Measurements from ENCODE around the gene CLTRN.
"Not testable (repeated sequence)": the region's sequence is repeated elsewhere in the genome, so short reads cannot be mapped to it uniquely, and the experiment has no call there.

Gene CLTRN

DNA sequence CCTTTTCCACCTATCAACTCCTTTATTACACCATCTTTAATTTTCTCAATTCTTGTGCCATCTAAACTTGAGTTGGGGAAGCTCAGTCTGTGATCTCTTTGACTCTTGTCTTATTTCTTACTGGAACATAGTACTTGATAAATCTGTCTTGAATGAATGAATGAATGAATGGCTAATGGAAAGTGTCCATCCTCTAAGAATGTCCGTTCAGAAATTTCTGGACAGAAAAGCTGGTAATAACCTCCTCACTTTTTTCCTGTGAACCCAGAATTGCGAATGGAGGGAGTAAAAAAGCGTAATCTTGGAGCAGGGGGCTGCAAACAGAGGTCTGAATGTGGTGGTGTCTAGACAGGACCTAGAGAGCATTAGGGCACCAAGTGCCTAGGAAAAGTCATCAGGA lies 9.4 kb upstream of the CLTRN start:
- no peaks in the 10 kb centered on the region for H3K36me3 ChIP-seq
- TF ChIP-seq, protein P1, sequence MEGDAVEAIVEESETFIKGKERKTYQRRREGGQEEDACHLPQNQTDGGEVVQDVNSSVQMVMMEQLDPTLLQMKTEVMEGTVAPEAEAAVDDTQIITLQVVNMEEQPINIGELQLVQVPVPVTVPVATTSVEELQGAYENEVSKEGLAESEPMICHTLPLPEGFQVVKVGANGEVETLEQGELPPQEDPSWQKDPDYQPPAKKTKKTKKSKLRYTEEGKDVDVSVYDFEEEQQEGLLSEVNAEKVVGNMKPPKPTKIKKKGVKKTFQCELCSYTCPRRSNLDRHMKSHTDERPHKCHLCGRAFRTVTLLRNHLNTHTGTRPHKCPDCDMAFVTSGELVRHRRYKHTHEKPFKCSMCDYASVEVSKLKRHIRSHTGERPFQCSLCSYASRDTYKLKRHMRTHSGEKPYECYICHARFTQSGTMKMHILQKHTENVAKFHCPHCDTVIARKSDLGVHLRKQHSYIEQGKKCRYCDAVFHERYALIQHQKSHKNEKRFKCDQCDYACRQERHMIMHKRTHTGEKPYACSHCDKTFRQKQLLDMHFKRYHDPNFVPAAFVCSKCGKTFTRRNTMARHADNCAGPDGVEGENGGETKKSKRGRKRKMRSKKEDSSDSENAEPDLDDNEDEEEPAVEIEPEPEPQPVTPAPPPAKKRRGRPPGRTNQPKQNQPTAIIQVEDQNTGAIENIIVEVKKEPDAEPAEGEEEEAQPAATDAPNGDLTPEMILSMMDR (IDR thresholded peaks at IDR 0.05) = no peak
- no peaks in the 10 kb centered on the region for H3K9me3 ChIP-seq
- peak overlapping the region; percentile 98 for H3K27ac ChIP-seq
- peaks cover 37 to 46% of the 10 kb centered on the region in 2 experiments for H3K4me1 ChIP-seq (ENCODE audit: control insufficient read depth in 1 of 2, insufficient read depth in 1 of 2, low read depth in 1 of 2, low read length in 1 of 2)
- H3K4me3 ChIP-seq (ENCODE audit: low read depth in 1 of 2, low read length in 1 of 2) = peak overlapping the region; percentile 73 to 91
- no peaks in the 10 kb centered on the region for H3K27me3 ChIP-seq

DNA sequence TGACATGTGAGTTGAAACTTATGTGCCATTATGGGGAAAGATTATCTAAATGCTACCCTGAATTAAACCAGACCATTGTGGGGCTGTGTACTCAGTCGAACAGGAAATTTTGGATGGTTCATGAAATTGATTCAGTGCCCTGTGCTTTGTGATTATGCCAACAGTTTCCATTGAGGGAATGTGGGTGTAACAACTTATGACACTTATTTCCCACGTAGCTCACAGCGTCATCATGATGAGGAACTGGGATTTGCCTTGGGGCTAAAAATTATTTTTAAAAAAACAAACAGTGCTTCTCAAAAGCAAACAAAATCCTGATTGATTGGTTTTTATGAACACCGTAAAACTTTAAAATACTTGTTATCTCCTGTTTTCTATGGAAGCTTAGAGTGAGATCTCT lies 8.3 kb upstream of the CLTRN start:
- no peaks in the 10 kb centered on the region for H3K27me3 ChIP-seq
- H3K4me3 ChIP-seq (ENCODE audit: low read depth in 1 of 2, low read length in 1 of 2) = no peak overlapping the region
- no peaks in the 10 kb centered on the region for H3K9me3 ChIP-seq
- TF ChIP-seq, protein P1 (IDR thresholded peaks at IDR 0.05) = no peak
- H3K36me3 ChIP-seq = no peaks in the 10 kb centered on the region
- H3K4me1 ChIP-seq (ENCODE audit: control insufficient read depth in 1 of 2, insufficient read depth in 1 of 2, low read depth in 1 of 2, low read length in 1 of 2) = peaks cover 26 to 35% of the 10 kb centered on the region in 2 experiments
- H3K27ac ChIP-seq = no peak overlapping the region

DNA sequence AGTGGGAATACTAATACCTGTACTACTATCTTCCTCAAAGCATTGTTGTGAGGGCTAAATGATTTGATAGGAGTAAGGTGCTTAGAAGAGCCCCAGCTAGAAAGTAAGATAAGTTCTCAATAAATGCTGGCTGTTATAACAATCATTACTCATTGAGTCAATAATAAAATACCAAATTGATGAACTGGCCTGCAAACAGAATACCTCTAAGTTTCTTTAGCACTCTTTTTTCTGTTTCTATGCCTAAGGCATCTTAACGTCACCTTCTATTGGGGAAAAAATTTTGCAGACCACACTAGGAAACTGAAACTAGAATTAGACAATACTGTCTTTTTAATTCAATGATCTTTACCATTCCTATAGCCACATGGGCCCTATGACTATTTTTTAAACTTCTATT lies 1.2 kb downstream of the CLTRN start:
- H3K27ac ChIP-seq = no peak overlapping the region
- H3K9me3 ChIP-seq = no peaks in the 10 kb centered on the region
- H3K4me3 ChIP-seq (ENCODE audit: low read depth in 1 of 2, low read length in 1 of 2) = no peak overlapping the region
- TF ChIP-seq, protein P1 (IDR thresholded peaks at IDR 0.05) = no peak
- H3K4me1 ChIP-seq (ENCODE audit: control insufficient read depth in 1 of 2, insufficient read depth in 1 of 2, low read depth in 1 of 2, low read length in 1 of 2) = no peaks in the 10 kb centered on the region
- peaks cover 10% of the 10 kb centered on the region for H3K27me3 ChIP-seq
- H3K36me3 ChIP-seq = no peaks in the 10 kb centered on the region

DNA sequence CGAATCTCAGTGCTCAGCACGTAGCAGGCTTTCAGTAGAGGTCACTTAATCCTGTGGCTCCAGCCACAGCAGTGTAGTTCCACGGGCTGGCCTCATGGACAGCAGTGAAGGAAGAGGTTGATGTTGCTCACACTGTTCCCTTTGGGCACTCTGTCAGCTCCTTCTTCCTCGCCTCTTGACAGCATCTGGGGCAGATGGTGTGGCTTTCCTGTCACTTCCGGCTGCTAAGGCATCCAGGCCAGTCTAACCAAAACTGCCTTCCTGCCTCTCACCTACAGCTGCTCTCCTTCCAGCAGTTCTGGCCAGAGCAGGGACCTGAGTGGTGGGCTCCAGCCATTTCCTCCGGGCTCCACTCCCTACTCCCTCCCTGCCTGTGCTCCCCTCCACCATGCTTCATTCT lies 9.8 kb downstream of the CLTRN start:
- H3K36me3 ChIP-seq; H3K27ac ChIP-seq; H3K27me3 ChIP-seq; H3K4me3 ChIP-seq (ENCODE audit: low read depth in 1 of 2, low read length in 1 of 2); H3K4me1 ChIP-seq (ENCODE audit: control insufficient read depth in 1 of 2, insufficient read depth in 1 of 2, low read depth in 1 of 2, low read length in 1 of 2); H3K9me3 ChIP-seq: not testable (repeated sequence)

DNA sequence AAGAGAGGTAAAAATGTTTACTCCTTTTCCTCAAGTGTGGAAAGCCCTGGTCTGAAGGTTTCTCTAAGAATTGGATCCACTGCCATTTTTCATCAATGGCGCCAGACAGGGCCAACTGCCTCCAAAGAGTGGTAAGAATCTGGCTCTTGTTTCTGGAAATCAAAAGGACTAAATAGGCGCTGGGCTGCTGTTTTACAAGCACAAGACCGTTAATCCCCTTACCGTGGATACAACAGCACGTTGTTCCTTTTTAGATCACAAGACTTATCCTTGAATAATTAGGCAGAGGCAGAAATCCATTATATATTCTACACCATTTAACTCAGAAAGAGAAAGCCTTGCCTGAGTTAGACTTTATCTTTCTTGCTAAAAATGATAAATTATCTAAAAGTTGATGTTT lies 10.6 kb downstream of the CLTRN start:
- no peaks in the 10 kb centered on the region for H3K27me3 ChIP-seq
- TF ChIP-seq, protein P1 (IDR thresholded peaks at IDR 0.05) = no peak
- H3K4me3 ChIP-seq (ENCODE audit: low read depth in 1 of 2, low read length in 1 of 2) = no peak overlapping the region
- H3K9me3 ChIP-seq = no peaks in the 10 kb centered on the region
- H3K4me1 ChIP-seq (ENCODE audit: control insufficient read depth in 1 of 2, insufficient read depth in 1 of 2, low read depth in 1 of 2, low read length in 1 of 2) = no peaks in the 10 kb centered on the region
- H3K36me3 ChIP-seq = no peaks in the 10 kb centered on the region
- H3K27ac ChIP-seq = no peak overlapping the region

DNA sequence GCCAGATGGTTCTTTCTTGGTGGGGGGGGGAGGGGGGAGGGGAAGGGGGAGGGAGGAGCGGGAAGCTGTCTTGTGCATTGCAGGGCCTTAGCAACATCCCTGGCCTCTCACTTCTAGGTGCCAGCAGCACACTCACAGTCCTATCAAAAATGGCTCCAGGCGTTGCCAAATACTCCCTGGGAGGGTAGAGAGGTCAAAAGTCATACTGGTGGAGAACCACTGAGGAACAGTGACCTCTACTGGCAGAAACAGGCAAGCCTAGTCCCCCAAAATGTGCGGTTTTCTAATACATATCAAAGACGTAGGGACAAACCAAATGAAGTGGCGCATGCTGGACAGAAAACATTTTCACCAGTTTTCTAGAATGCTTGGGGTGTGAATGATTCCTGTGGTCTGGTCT lies 17.1 kb downstream of the CLTRN start:
- H3K4me3 ChIP-seq (ENCODE audit: low read depth in 1 of 2, low read length in 1 of 2); H3K27ac ChIP-seq; H3K9me3 ChIP-seq; H3K27me3 ChIP-seq; H3K36me3 ChIP-seq; H3K4me1 ChIP-seq (ENCODE audit: control insufficient read depth in 1 of 2, insufficient read depth in 1 of 2, low read depth in 1 of 2, low read length in 1 of 2): not testable (repeated sequence)

DNA sequence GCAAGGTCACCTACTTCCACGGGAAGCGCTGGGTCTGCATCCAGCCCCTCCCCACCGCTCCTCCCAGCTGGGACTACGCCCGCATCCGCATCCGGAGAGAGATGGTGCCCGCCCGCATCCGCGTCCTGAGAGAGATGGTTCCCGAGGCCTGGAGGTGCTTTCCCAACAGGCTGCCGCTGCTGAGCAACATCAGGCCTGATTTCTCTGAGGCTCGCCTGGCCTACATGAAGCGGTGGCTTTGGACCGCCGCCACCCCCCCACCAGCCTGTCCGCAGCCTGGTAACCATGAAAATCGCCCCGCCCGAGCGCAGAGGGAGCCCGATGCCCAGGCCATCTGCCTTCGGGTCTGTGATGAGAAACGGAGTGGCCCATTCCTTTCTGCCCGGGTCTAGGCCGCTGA lies 18.1 kb downstream of the CLTRN start:
- no peaks in the 10 kb centered on the region for H3K27me3 ChIP-seq
- H3K9me3 ChIP-seq = no peaks in the 10 kb centered on the region
- no peaks in the 10 kb centered on the region for H3K36me3 ChIP-seq
- H3K27ac ChIP-seq = no peak overlapping the region
- no peaks in the 10 kb centered on the region for H3K4me1 ChIP-seq (ENCODE audit: control insufficient read depth in 1 of 2, insufficient read depth in 1 of 2, low read depth in 1 of 2, low read length in 1 of 2)
- no peak overlapping the region for H3K4me3 ChIP-seq (ENCODE audit: low read depth in 1 of 2, low read length in 1 of 2)
- TF ChIP-seq, protein P1 (IDR thresholded peaks at IDR 0.05) = no peak

Data from neutrophil (primary cell).